Right kidney (tissue), 1 donor: ENCODE data around the gene RAB1A.

Experiments used
- DNase-seq: peaks from one replicate; pipeline ENCODE4 v3.0.0-alpha.2; 2016

RAB1A gene

DNA sequence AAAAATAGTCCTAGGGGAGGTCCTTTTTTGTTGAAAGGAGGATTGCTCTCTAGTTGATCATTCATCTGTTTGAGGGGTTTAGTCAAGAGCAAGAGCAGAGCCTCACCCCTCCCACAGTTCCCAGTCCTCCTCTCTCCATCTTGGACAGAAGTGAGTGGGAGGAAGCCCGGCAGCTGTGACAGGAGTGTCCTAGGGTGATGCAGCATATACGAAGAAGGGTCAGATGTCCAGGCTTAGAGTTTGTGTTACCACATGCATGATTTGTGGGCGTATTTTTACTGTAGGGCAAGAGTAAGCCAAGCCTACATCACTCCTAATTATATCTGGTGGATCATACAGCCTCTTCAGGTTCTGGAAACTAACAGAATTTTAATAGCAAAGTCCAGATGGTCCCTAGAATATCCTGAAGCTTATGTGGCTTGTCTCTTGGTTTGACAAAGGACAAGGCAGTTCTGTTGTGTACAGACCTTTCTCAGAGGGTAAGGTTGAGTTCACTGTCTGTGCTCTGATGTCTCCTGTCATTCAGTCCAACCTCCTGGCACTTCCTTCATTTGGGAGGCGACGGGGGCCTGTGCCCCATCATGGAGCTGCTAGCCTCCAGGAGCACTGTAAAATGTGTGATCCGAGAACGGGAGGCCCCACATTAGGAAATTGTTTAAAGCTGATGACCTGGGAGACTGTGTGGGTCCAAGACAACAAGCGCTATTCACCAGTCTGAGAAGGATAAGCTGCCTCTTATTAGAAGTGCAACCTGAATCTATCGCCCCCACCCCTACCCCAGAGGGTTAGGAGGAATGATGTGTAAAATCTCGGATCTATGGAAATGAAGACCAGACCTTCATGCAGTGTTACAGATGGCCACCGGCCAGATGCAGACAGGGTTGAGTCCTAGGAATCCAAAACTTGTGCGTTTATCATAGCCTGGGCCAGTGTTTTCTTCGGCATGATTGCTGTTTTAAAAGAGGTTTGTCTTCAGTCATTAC, 66.8 kb downstream of the RAB1A start:
- DNase-seq = no peak

DNA sequence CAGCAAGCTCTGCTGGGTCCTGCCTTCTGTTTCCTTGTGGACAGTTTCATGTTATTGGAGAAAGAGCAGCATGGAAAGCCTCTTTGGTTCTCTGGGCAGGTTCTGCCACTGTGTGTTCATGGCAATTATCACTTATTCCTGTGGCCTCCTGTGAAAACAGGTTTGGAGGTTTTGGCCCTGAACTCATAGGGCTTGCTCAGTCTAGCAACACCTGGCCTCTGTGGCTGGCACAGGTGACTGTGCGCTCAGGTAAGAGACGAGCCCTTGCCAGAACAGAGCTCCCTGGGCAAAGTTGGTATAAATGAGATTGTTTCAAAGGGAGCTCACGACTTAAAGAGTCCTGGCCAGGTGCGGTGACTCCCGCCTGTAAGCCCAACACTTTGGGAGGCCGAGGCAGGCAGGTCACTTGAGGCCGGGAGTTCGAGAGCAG, 68.0 kb downstream of the RAB1A start:
- no peak for DNase-seq

DNA sequence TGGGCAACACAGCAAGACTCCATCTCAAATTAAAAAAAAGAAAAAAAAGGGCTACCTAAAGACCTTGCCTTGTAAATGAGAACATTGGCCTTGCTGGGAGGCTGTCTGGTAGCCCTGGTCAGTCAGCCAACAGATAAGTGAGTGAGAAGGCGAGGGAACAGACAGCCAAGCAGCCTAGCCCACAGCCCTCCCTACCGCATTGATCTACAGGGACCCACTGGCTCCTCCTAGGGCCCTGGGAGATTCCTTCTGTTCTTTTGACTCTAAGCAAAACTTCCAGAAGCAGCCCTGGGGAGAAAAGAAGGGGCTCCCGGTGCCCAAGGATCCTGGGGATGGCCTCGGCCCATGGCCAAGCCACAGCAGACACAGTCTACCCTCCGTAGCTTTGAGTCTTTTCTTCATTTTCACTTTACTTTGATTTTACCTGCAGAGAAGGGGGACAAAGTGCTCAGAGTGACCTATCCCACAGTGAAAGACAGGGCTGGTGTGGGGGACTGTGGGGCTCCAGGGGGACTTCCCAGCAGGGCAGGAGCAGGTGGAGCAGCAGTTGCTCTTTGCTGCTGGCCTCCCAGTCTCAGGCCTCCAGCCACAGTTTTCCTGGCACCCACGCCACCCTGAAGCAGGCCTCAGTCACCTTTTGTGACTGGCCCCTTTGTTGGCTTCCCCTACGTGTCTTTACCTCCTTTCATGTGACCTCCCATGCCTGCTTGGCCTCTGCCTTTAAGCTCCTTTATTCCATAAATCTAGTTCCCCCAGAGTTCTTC, 68.6 kb downstream of the RAB1A start:
- no peak for DNase-seq

DNA sequence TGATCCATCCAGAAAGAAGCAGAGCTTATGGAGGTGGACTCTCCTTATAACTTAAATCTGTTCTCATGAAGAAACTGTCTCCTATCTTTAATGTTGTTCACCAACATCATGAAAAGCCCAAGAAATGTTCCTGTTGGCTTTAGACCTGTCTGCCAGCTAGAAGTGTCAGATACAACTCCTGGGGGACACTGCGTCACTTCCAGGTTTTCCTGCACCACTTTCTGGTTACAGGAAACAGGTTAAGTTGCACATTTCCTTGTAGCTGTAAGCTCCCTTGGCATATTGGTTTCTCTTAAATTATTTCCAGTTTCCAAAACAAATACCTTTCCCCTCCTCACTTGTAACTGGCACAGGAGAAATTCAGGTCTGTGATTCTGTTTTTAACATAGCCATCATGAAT, 70.8 kb downstream of the RAB1A start:
- DNase-seq = no peak

DNA sequence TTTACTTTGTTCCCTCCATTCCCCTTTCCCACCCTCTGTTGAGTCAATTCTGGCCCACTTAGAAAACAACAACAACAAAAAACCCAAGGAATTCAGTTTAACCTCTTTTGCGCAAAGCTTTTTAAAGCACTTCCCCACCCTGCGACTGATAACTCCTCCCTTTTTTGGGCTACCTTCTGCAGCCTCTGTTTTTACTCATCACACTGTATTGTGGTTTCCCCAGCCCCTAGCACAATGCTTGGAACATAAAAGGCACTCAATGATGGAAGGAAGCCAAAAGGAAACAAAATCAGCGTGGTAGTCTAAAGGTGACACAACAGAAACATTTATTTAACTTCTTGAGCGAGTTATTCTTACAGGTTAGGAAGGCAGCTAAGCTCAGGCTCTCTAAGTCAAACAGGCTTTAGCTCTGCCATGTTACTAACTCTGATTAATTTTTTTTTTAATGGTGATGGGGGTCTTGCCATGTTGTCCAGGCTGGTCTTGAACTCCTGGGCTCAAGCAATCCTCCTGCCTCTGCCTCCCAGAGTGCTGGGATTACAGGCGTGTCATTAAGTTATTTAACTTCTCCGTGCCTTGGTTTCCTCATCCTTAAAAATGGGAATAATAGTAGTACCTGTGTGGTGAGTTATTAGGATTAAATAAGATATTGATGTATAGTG, 72.4 kb downstream of the RAB1A start:
- DNase-seq = no peak

DNA sequence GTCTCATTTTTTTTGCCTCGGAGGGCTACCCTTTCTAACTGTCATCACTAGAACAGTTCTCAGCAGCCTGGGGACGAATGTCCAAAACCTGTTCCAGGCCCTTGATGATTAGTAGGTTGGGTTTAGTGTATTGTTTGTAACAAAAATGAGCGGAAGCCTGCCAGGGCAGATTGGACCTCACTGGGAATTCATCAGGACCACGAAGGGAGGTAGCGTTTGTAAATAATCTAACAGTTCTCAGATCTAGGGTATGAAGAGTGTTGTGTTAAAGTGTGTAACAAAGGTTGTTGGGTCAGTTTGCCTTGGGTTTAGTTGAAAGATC, 72.9 kb downstream of the RAB1A start:
- no peak for DNase-seq

DNA sequence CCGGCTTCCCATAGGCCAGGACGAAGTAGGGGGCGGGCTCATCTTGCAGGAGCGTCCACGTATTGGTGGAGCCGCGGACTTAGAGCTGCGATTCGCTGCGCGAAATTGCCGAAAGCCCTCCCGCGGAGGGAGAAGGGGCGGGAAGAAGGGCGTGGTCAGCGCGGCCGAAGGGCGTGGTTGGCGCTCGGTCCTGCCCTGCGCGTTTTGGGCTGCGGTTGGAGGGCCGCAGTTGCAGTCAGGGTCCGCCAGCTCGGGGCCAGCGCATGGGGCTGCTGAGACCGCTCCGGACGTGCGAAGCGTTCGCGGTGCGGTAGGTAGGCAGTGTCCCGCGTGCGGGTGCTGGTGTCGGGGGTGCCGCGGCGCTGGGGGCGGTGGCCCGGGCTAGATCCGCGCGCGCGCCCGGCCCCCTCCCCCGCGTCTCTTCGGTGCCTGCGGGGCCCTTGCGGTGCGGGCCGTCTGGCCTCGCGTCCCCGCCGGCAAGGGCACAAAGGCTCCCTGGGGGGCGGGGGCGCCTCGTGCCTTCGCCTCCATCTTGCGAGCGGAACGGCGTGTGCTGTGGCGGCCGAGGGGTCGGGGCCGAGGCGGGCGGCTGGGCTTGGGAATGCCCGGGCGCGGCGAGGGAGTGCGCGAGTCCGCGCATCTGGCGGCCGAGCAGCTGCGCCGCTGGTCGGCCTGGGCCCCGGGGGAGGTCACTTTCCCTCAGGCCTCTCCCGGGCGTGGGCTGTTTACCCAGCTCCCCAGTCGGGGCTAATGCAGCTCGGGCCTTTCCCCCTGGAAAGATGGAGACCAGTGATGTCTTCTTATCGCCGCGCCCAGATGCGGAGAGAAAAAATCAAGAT, 73.5 kb downstream of the RAB1A start, which contains the start of gene CEP68:
Gene CEP68, plus strand, starts transcription at position 202 of the 839 bp plus-strand sequence. CDS start 13,029 bp downstream, outside the sequence.
- peak; percentile 98 for DNase-seq

DNA sequence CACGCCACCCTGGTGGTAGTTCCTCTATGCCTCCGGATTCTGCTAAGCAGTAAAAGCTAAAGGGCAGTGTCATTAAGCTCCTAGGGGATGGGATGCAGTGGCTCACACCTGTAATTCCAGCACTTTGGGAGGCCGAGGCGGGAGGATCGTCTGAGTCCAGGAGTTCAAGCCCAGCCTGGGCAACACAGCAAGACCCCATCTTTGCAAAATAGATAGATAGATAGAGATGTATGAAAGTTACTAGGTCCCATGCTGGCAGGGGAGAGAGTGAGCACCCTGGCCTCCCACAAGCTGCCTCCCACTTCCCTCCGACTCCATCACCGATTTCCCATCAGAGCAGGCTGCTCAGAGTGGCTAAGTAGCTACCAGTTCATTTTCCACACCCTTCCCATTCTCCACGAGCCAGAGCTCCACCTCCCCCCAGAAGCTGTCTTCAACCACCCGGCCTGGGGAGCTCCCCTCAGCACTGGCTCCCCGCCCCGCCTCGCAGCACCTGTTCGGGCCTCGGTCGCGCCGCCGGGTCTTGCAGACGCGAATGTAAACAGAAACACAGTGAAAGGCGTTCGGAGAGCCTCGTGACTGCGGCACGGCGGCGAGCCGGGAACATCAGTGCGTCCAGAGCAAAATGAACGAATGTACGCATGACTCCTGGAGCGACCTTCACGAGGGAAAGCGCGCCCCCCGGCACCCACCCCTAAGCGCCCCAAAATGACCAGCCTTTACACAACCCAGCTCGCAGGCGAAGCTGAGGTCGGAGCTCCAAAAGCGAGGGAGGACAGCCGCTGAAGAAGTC, 74.3 kb downstream of the RAB1A start:
- peak; percentile 88 for DNase-seq

DNA sequence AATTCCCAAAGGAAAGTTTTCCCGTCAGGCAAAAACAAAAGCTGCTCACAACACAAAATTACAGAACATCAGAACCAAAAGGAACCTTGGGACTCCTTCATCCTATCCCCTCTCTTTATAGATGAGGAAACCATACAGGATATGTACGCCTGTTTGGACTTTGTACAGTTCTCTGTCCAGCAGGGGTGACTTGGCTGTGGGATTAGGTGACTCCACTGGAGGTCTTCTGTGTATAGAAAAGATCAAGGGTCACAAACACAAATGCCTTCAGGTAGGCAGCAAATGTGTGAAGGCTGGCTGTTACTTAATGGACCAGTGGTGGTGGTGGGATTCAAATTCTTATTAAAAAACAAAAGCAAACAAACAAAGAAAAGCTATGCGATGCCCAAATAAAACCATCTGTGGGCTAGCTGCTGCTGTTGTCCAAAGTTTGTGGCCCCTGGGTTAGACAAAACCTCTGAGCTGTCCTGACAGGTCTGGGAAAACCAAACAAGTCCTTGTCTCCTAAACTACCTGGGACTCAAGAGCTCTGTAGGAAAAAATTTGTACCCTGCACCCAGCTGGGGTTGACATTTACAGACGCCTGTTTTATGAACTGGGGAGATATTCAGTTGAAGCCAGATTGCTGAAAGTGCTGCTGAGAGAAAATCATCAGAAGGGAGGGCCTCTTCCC, 75.0 kb downstream of the RAB1A start:
- DNase-seq = no peak

DNA sequence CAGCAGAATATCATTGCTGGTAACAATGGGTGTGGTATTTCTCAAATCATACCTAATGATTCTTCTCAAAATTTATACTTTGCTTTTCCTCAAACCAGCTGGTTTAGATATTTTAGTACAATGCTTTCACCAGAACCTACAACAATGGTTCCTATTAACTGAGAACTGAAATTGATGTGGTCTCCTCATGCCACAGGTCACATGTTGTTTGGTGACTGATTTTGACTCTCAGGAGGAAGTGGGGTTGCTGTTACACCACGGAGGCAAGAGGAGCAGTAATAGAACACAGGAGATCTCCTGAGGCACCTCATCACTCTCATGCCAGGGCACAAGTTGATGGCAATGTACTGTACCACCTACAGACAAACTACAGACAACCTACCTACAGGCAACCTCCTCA, 76.7 kb downstream of the RAB1A start:
- no peak for DNase-seq

DNA sequence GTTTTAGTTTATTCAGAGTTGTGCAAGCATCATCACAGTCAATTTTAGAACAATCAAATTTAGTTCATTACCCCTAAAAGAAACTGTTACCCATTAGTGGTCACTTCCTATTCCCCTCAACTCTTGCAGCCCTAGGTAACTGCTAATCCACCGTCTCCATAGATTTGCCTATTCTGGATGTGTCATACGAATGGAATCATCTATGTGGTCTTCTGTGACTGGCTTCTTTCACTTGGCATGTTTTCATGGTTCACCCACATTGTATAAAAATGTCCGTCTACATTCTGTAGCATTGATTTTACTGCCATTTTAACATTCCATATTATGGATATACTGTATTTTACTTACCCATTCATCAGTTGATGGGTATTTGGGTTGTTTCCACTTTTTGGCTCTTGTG, 79.0 kb downstream of the RAB1A start:
- no peak for DNase-seq

DNA sequence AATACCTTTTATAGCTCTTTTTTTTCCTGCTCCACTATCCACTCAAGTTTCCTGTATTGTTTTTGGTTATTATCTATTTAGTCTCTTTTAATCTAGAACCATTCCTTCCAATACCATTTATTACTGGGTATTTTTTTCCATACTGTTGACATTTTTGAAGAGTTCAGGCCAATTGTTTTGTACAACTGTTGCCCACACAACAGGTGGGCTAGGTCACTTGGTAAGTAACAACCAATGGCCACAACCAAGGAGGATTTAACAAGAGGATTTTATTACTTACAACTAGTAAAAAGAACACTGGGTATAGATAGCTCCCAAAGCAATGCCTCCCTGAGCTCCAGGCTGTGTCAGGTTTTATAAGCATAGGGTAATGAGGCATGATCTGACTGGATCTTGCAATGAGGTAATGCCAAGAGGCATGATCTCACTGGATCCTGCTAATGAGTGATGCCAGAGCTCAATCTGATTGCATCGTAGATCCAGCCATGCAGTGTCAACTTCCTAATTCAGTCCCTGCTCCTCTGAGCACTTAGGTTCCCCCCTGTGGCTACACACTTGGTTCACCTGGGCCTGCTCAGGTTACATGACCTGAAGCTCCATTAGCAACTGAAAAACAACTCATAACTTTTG, 80.8 kb downstream of the RAB1A start:
- DNase-seq = no peak

DNA sequence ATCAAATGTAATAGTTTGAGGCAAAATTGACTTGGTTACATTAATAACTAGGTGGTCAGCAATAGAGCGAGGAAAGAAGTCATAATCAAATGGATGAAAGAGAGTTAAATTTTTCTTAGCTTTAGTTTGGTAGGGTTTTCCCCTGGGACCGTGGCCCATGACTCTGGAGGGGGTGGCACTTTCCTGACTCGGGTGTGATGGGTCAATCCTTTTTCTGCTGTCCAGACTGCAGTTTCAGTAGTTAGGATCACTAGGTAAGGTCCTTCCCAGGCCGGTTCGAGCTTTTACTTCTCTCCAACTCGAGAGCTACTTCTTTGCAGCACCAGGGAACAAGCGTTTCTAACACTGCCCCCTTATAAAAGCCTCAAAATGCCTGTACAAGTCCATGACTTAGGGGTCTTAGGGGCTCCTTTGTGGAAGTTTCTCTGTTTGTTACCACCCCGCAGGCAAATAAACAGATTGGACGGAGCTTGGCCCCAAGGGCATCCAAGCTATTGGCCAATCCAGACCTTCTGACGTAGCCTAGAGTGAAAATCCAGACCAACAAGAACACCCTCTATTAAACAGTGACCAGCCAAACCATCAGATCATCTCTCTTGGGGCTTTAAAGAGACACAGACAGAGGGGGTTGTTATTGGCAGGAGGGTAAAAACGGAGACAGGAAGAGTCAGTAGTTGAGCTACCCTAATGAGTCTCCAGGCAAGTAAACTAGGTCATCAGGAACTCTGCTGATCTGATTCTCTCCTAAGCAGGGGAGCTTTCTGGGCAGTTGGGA, 83.1 kb downstream of the RAB1A start:
- no peak for DNase-seq

DNA sequence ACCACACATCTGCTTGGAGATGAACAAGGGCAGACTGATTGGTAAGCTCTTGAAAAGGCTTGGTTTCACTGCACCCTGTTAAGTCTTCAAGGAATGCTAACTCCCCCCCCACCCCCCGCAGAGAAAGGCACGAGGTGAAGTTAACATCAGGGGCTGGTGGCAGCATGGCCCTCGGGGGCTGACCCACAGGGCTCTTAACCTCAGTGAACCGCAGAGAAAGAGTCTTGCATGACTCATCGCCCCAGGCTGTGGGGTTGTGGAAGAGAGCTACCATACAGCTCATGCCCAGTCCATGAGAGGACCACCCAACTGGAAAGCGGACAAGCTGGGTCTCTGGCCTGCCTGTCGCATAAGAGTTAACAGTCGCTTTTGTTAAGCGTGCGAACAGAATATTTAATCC, 84.3 kb downstream of the RAB1A start:
- no peak for DNase-seq

DNA sequence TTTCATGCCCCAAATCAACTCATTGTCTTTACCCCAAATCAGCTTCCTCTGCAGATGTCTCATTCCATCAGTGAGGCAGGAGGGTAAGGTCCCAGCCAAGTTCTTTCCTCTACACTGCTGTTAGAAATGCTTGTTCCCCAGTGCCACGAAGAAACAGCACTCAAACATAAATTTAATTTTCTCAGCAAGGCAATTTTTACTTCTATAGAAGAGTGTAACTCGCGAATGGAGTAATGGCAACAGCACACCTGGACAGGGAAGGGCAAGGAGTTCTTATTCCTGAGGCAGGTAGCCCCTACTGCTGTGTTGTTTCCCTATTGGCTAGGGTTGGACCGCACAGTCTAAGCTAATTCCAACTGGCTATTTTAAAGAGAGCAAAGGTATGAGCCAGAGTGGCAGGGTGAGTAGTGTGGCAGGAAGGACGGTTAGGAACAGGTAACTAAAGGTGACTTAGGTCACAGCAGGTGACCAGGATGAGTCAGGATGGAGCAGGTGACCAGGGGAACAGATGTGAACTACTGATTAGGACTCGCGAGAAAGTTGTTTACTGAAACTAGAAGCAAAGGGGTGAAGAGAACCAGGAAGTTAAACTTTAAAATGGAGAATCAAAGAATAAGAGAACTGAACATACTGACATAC, 85.7 kb downstream of the RAB1A start:
- DNase-seq = no peak

DNA sequence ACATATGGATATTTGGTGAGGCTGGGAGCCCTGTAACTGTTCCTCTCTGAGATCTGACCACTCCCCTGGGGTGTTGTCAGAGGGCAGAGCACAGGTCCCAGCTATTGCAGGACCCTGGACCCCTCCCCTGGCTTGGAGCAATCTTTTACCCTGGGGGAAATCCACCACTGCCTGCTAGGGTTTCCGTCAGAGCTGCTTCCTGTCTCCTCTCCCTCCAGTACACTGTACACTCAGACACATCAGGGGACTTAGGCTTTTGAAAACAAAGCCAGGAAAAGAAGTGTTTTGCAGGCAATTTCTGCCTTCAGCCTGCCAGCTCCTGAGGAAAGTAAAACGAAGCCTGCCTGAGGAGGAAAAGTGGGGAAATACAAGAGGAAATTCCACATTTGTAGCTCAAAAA, 86.9 kb downstream of the RAB1A start:
- DNase-seq = no peak

DNA sequence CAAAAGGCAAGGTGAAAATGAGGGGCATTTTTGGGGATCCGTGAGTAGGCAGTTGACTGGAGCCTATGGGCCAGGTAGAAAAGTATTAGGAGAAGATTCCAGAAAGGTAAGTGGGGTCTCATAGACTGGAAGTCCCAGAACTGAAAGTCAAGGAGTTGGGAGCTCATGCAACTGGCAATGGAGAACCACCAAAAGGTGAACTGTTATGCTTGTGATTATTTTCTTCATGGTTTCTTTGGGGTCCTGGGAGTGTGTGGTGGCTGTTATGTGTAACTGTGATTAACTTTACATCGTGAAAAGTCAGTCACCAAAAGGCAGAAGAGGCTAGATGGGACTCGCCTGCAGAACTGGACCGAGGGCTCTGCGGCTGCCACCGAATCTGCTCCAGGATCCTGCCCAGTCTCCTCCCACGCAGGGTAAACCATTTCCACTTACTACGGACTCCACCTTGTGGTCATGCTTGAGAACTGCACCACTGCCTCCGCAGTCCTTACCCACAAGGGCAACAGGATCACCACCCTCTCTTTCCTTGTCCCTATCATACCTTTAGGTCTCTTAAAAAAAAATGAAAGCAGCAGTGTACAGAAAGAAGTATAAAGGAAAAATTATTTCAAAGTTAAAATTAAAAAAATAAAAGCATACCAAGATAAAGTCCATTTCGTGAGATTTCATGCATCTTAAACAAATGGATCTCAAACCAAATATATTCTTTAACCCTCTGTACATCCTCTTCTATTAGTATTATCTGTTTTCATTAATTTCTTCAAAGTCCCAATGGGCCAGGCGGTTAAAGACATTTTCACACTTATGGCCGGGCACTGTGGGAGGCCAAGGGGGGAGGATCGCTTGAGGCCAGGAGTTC, 89.3 kb downstream of the RAB1A start:
- DNase-seq = peak; percentile 58

DNA sequence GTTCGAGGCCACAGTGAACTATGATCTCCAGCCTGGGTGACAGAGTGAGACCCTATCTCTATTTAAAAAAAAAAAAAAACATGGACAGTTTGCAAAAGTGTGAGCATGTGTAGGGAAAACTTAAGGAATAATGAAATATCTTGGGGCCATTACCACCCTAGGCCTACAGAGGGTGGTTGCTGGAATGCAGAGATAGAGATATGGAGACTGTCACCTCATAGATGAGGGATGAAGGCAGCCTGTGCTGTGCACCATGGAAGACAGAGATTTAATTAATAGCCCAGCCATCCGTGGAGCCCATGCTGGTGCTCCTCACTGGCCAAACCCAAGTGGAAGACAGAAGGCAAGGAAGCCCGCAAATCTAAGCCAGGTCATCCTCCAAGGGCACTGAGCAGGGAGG, 90.3 kb downstream of the RAB1A start:
- DNase-seq = no peak
